GM18909 (cell line): ENCODE measurements around the gene MRPS18A.
A peak's percentile ranks its signal among the peaks of the same experiment; 100 is the strongest.
"Not testable (repeated sequence)": the region's sequence is repeated elsewhere in the genome, so short reads cannot be mapped to it uniquely, and the experiment has no call there.

Experiments used
- ATAC-seq: cut with Tn5 transposase; IDR thresholded peaks from one replicate; pipeline ENCODE4 v1.9.1; 2021; ENCODE audit warnings: mild to moderate bottlenecking; ENCODE audit not compliant: unreplicated experiment, poor library complexity

The MRPS18A gene

DNA sequence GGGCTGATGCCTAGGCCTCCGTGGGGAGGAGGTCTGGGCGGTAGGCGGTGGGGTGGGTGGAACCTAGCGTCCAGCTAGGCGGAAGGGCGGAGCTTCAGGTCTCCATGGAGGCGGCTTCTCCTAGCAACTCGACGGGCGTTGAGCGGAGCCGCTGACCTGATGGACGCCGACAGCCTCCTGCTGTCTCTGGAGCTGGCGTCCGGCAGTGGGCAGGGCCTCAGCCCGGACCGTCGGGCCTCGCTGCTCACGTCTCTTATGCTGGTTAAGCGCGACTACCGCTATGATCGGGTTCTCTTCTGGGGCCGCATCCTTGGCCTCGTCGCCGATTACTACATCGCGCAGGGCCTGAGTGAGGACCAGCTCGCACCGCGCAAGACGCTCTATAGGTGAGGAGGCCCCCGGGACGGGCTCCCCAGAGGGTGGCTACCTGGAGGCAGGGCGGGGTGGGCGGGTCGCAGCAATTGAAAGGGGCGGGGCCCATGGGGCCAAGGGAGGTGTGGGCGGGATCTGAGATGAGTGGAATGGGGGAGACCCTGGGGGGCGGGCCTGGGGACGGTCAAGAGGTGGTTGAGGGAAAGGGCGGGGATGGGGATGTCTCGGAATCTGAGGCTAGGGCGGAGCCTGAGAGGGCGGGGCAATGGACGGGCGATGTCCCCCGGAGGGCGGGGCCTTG is 42.5 kb downstream of the MRPS18A start, which contains the start of gene RSPH9:
Gene RSPH9 (plus strand): TSS at position 97 of the 673 bp plus-strand sequence. CDS start 63 bp downstream, at position 160.
- ATAC-seq, result peak; percentile 68

DNA sequence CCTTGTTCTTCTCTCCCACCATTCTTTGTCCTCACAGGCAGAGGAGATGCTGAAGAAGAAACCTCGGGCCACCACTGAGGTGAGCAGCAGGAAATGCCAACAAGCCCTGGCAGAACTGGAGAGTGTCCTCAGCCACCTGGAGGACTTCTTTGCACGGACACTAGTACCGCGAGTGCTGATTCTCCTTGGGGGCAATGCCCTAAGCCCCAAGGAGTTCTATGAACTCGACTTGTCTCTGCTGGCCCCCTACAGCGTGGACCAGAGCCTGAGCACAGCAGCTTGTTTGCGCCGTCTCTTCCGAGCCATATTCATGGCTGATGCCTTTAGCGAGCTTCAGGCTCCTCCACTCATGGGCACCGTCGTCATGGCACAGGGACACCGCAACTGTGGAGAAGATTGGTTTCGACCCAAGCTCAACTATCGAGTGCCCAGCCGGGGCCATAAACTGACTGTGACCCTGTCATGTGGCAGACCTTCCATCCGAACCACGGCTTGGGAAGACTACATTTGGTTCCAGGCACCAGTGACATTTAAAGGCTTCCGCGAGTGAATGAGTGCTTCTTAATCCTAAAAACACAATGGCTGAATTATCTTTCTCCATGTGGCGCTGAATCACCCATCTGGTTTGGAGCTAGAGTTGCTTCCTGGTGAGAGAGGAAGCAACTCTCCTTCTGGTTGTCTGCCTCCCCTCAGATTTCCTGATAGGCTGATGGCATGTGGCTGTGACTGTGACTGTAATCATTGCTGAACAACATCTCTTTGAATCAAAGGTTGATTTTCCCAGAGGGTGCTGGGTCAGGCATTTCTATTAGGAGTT is 47.4 kb downstream of the MRPS18A start:
- no peak for ATAC-seq

DNA sequence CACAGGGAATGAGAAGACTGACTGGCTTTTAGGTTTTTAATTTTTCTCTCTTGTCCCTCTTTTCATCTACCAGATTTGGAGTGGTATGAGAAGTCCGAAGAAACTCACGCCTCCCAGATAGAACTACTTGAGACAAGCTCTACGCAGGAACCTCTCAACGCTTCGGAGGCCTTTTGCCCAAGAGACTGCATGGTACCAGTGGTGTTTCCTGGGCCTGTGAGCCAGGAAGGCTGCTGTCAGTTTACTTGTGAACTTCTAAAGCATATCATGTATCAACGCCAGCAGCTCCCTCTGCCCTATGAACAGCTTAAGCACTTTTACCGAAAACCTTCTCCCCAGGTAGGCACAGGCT is 51.3 kb downstream of the MRPS18A start:
- no peak for ATAC-seq

DNA sequence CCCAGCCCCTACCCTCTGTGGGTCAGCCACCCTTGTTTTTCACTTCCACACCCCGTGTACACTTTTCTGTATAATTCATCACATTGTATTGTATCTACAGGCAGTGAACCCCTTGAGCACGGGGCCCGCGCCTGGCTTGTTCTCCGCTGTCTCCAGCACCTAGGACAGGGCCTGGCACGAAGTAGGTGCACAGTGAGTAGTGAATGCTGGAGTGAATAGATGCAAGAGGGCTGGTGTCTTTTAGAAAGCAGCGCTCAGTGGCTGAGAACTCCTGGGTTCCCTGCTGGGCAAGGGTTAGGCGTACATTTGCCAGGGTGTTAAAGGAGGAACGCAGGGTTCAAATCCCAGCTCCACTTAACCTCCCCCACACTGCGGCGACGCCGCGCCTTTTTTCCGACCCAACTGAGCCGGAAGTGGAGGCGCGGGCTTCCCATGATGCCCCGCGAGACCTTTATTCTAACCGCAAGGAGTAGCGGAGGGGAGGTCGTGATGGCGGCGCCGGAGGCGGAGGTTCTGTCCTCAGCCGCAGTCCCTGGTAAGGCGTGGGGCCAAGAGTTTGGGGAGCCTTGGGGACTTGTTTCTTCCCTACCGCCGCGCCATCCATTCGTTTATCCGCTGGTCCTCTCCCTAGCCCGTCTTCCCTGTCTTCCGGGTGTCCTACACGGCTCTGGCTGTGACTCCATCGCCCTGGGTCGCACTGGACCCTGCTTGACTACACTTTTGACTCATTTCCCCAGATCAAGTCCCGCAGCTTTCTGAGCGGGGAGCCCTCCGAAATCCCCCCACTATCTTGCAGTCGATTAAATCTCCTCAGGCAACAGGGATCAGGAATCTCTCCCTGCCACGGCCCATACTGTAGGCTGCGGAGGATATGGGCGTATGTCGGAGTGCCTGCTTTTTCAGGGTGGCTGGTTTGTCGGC is 51.9 kb downstream of the MRPS18A start, which contains the start of gene MAD2L1BP:
Gene MAD2L1BP (plus strand): TSS at position 454 of the 921 bp plus-strand sequence. CDS start 36 bp downstream, at position 490.
- peak; percentile 76 for ATAC-seq

DNA sequence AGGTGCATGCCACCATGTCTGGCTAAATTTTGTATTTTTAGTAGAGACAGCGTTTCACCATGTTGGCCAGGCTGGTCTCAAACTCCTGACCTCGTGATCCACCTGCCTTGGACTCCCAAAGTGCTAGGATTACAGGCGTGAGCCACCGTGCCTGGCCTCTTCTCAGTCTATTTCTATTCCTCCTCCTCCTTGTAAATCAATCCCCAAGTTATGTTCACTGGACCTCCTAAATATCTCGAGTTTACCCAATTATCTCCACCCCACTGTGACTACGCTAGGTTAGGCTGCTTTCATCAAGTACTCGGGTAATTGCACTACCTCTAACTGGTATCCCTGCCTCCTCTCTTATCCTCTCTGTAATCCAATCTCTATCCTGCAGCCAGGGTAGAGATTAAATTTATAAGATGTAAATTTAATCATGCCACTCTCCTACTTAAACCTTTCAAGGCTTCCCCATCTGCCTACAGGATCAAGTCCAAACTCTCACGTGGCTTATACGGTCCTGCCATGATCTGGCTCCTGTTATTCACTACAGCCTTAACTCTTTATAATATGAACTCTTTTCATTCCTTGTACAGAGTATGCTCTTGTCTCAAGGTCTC is 52.8 kb downstream of the MRPS18A start:
- no peak for ATAC-seq

DNA sequence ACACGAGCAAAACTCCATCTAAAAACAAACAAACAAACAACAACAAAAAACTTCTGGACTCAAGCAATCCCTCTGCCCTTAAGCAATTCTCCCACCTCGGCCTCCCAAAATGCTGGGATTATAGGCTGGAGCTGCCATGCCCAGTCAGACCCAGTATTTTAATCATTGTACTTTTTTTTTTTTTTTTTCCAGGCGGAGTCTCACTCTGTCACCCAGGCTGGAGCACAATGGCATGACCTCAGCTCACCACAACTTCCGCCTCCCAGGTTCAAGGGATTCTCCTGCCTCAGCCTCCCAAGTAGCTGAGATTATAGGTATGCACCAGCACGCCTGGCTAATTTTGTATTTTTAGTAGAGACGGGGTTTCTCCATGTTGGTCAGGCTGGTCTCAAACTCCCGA is 54.6 kb downstream of the MRPS18A start:
- not testable (repeated sequence) for ATAC-seq

DNA sequence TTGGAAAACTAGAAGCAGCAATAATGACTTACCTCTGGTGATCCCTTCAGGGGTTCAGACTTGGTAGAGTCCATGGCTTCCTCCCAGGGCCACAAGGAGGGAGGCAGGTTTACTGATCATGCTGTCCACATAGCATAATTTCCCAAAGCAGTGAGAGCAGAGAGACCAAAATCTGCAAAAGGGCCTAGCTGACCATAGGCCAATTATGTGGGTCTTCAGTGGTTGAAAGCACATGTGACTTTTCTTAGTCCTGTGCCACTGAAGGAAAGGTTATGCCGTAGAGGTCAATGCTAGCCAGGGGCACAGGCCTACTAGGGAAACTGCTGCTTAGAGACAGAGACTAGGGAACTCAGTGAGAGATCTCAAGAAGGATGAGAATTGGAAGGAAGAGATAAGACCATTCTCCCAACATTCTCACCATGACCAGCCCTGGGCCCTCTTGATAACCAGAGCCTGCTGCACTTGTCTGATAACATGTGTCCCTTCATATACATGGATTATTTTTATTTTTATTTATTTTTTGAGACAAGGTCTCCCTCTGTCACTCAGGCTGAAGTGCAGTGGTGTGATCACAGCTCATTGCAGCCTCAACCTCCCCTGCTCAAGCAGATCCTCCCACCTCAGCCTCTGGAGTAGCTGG is 56.5 kb downstream of the MRPS18A start:
- ATAC-seq, result no peak

DNA sequence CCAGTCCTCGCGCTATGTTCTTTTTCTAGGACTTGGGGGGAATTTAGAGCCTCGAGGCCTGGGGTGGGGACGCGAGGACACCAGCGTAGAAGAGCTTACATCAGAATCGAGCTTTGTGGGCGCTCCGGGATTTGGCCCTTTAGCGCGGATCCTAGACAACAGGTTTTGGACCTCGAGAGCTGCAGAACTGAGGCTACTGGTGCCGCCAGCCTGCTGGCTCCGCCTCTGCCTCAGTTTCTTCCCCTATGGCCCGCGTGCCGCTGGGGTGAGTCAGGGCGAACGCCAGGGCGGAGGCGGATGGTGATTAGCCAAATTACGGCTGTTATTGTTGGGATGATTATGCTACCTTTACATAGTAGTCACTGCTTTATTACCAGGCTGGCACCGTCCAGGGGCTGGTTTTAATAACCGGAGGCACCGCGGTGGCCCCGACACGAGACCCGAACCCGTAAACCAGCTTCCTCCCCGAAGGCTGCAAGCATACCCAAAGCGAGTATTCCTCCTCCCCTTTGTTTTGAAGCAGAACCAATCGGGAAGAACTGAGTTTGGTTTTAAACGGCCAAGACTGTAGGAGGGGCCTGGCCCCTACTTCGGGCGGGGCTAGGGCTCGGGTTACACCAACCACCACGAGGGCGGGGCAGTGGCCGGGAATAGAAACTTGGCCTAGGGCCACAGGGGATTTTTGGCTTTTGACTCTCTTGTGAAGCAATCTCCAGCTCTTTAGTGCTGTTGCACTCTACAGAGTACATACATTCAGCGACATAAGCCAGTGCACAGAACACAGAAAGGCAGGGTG is 57.9 kb downstream of the MRPS18A start:
- peak; percentile 64 for ATAC-seq

DNA sequence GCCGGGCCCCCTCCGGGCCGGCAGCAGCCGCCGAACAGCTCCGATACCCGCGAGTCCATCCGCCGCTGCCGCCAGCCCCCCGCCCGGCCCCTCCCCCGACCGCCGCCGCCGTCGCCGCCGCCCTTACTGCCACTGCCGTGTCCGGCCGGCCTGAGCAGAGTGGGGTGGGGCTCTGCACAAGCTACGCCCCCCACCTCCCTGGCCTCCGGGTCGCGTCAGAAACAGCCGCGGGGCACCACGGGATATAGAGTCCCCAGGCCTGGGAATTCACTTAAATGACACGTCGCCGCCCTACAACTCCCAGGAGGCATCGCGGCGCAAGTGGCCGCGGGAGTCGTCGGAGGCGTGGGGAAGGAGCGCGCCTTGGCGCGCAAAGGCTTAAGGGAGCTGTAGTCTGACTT is 58.5 kb downstream of the MRPS18A start, which contains the start of gene GTPBP2:
Gene GTPBP2 (minus strand): TSS at position 161 of the 401 bp plus-strand sequence. CDS start 102 bp downstream, at position 59.
- peak; percentile 84 for ATAC-seq

DNA sequence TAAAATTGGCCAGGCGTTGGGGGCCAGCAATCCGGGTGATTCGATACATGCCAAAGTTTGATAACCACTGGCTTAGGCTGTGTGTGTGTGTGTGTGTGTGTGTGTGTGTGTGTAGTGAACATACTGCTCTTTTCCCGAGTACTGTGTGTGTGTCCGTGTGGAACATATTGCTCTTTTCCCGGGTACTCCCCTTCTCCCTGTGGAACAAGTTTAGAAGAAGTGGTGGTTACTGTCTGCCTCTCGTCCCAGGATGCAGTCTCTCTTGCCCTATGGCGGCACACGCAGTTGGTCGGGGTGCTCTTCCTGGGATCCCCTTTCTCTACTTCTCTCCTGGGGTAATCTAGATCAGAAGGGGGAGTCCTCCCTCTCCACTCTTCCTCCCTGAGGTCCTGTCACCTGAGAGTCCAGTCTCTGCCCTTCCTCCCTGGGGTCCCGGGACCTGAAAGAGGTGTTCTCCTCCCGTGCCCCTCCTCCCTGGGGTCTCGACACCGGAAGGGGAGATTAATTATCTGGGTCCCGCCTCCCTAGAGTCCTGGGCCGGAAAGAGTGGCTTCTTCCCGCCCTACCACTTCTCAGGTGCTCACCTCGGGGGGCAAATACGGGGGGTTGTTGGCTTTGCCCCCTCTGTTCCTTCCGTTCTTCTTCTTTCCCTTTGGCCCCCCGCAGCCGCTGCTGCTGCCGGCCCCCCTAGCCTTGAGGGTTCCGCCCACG is 59.0 kb downstream of the MRPS18A start:
- ATAC-seq, result peak; percentile 27

DNA sequence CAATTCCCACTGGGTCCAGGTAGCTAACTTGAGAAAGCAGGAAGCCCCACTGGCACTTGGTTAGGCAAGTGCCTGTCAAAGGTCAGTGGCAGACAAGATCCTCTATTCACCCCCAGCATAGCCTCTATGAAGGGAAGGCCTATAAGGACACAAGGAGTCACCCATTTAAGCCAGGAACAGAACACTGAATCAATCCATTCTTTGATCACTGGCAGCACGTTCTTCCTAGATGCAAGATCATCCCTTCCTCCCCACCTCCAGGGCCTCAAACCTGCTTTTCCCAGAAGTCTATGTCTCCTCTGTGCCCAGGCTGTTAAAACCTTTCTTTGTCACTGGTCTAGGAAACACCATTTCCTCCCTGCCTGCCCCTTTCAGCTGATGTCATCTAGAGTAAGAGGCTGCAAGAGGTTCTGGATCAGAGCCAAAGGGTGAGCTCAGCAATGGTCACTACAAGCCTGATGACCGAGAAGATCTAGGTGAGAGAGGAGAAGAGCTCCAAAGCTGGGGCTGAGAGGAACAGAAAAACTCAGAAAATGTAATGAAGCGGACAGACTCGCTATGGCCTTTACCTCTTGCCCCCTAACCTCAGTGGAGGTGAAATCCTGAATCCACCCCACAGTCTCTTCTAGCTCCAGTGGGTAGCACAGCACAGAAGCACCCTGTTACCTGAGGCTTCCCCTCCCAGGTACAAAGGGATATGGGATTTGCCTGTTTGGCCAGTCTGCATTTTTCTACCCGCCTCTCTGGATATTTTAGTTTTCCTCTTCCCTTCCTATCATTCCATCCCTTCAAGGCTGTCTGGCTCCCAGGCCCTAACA is 60.4 kb downstream of the MRPS18A start:
- ATAC-seq, result no peak

DNA sequence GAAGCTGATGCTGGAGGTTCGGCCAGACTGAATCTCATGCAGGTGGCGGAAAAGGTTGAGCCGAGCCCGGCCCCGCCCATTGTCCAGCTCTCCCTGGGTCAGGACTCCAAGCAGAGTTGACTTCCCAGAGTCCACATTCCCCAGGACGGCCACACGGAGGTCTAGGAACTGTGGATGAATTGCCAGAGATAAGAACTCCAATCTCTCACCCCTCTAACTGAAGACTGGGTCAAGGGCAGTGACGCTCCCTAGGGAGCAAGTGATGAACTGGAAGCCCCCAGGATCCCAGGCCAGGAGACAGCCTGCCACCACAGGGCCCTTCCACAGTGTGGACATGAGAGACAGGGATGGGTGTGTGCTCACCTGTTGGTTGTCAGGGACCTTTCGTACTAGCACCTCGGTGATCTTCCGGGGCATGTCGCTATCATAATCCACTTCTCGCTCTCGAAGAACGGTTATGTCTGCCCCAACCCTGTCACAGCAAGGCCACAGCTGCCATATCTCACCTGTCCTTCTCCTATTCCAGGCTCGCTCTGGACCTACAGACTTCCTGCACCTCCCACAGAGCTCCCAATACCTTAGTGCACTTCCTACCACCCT is 62.1 kb downstream of the MRPS18A start:
- no peak for ATAC-seq

DNA sequence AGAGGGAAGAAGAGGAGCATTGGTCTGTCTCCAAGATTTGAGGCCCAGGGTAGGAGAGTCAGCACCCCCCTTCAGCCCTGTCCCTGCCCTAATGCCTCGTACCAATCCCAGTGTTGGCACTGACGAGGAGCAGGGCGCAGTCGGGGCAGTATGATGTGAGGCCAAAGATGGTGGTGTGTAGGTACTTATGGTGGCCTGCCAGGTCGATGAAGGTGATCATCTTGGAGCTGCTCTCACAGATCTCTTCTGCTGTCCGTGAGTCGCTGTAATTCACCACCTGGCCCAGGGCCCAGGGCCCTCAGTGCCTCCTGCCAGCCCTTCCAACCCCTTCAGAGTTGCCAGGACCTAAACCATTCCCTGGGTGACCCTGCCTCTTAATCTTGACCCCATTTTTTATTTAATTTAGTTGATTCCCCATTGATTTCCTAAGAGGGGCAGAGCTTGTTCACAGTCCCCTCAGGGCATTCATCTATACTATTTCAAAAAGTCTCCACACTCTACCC is 62.8 kb downstream of the MRPS18A start:
- ATAC-seq, result no peak

DNA sequence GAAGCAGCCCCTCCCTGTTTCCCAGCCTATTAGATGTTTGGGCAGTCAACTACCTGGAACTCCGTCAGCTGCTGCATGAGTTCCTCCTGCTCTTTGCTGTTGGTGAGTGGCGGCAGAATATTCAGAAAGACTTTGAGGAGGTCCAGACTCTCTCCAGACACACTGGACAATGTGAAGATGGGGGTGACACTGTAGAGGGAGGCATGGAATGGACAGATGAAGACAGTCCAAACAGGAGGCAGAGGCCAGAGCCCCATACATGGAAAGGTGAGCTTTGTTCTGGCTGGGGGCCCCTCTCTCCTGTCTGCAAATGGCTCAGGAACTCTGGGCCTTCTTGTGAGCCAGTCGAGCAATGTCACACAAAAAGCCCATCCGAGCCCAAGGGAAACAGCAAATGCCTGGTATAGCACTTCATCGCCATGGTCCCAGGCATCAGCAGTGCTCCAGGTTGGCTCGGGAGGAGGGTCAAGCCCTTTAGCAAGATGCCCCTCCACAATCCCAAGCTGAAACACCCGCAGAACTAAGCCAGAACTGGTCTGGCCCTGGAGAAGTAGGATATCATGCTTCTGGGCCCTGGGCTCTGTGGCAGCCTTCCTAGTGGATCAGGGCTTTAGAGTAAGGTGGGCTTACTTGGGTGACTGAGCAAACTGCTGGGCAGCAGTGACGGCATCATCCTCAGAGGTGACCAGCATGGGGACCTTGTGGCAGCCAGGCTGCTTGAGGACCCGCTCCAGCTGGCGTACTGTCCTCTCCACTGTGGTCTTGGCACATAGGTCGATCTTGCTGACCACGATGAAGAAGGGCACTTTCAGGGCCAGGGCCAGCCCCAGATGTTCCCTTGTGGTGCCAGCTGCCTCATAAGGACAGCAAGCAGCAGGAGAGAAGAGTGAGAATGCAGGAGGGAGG is 63.5 kb downstream of the MRPS18A start:
- ATAC-seq, result no peak

DNA sequence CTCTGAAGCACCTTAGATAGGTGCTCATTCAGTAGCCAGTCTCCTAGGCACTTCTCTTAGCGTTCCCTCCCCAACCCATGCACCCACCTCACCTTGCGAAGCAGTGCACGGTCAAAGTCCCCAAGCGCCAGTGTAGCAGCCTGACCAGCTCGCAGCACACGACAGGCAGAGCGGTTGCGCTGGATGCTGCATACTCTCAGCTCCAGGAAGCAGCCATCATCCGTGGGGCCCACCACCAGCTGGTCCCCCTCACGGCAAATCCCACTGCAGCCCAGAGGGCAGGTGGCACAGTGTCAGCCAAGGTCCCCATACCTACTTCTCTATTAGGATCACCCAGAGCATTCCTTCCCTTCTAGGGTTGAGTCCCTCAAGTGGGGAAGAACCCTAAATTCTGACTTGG is 65.0 kb downstream of the MRPS18A start:
- ATAC-seq, result no peak

DNA sequence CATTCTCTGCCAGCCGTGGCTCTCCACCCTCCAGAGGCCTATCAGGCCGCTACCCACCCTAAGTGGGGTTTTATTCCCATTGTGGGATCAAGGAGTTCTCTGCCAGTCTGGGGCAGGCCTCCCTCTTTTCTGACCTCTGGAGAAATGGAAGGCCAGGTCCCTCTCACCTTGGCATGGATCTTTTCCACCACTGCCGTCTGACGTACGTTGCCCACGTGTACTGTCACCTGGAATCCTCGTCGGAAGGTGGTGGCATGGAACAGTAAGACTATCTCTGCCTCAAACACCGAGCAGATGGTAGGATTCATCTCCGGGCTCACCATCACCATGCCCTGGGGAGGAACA is 65.8 kb downstream of the MRPS18A start:
- no peak for ATAC-seq
